ENCODE measurements around the gene FILIP1L.

The FILIP1L gene

GRCh38 chr3:99919694-99920093, 194.6 kb downstream of the FILIP1L start:
- FAIRE-seq, result no peak

- no peak for FAIRE-seq
Measured at GRCh38 chr3:99918715-99919114, 195.6 kb downstream of the FILIP1L start.

- FAIRE-seq, result no peak
Measured at GRCh38 chr3:99915906-99916432, 198.3 kb downstream of the FILIP1L start.

GRCh38 chr3:99911433-99911832, 202.9 kb downstream of the FILIP1L start:
- FAIRE-seq, result no peak

GRCh38 chr3:99910752-99911290, 203.5 kb downstream of the FILIP1L start:
- no peak for FAIRE-seq

- no peak for FAIRE-seq
Measured at GRCh38 chr3:99909714-99910495, 204.4 kb downstream of the FILIP1L start.

GRCh38 chr3:99907959-99908544, 206.2 kb downstream of the FILIP1L start:
- FAIRE-seq, result no peak

- FAIRE-seq, result no peak
Measured at GRCh38 chr3:99903869-99904268, 210.4 kb downstream of the FILIP1L start.

- no peak for FAIRE-seq
Measured at GRCh38 chr3:99902091-99902490, 212.2 kb downstream of the FILIP1L start.

- FAIRE-seq, result no peak
Measured at GRCh38 chr3:99901200-99901926, 212.9 kb downstream of the FILIP1L start.

- FAIRE-seq, result no peak
Measured at GRCh38 chr3:99900248-99900647, 214.1 kb downstream of the FILIP1L start.

- no peak for FAIRE-seq
Measured at GRCh38 chr3:99899603-99900002, 214.7 kb downstream of the FILIP1L start.

- no peak for FAIRE-seq
Measured at GRCh38 chr3:99896482-99896881, 217.8 kb downstream of the FILIP1L start.

- FAIRE-seq, result no peak
Measured at GRCh38 chr3:99895703-99896441, 218.4 kb downstream of the FILIP1L start.

- FAIRE-seq, result no peak
Measured at GRCh38 chr3:99895131-99895696, 219.1 kb downstream of the FILIP1L start.

- FAIRE-seq, result no peak
Measured at GRCh38 chr3:99892332-99892731, 222.0 kb downstream of the FILIP1L start.

GRCh38 chr3:99891610-99892285, 222.6 kb downstream of the FILIP1L start:
- no peak for FAIRE-seq

GRCh38 chr3:99885851-99886250, 228.4 kb downstream of the FILIP1L start:
- FAIRE-seq, result no peak

GRCh38 chr3:99885085-99885484, 229.2 kb downstream of the FILIP1L start:
- FAIRE-seq, result no peak

- FAIRE-seq, result no peak
Measured at GRCh38 chr3:99884484-99884883, 229.8 kb downstream of the FILIP1L start.

- FAIRE-seq, result no peak
Measured at GRCh38 chr3:99883693-99884092, 230.6 kb downstream of the FILIP1L start.

- FAIRE-seq, result no peak
Measured at GRCh38 chr3:99883138-99883461, 231.2 kb downstream of the FILIP1L start.
